SH-SY5Y (cell line): ENCODE data around the gene FANCB.

Experiments used
- GATA2 ChIP-seq: IDR thresholded peaks from 2 replicates; pipeline ENCODE4 v1.6.1; 2011; ENCODE audit warnings: mild to moderate bottlenecking, low read depth, low read length
- GATA3 ChIP-seq: IDR thresholded peaks from 2 replicates; pipeline ENCODE4 v1.6.1; 2011; ENCODE audit warnings: low read depth, mild to moderate bottlenecking, low read length, moderate library complexity

Gene FANCB

GRCh38 chrX:14798805-14799397, 74.0 kb downstream of the FANCB start:
- TF ChIP-seq GATA2 (no peak), GATA3 (no peak)
